ENCODE data around the gene TMEM150B. TPM values are rescaled to one million over a fixed set of nuclear protein-coding genes. Genes with fewer than 3 reads are reported as not detected.

Gene TMEM150B
- total RNA-seq, 5 donors from 2014 or later (not counting 1 experiment from before 2014, with no cell fraction given): 0.47 TPM; not detected in 4

GRCh38 chr19:55304980-55305379, 20.2 kb downstream of the TMEM150B start:
- Mint-ChIP-seq H3K27ac (no peak overlapping the region), H3K9me3 (no peaks in the 10 kb centered on the region), H3K27me3 (no peaks in the 10 kb centered on the region), H3K36me3 (no peaks in the 10 kb centered on the region), H3K4me1 (peaks cover 11 to 13% (median 11%) of the 10 kb centered on the region in 3 donors), H3K4me3 (no peak overlapping the region)
- 81% methylated on average over 9 of the region's 14 CpGs for WGBS (ENCODE audit: insufficient coverage)
- ATAC-seq (replicated peaks in 1 of 4): no peak
- no peaks in the 10 kb centered on the region for H3K36me3 ChIP-seq (ENCODE audit: control insufficient read depth in 2 of 2, extremely low read depth in 1 of 2, insufficient read depth in 1 of 2, low read length in 1 of 2)
- peaks cover 0 to 17% of the 10 kb centered on the region in 2 experiments for H3K4me1 ChIP-seq (ENCODE audit: control insufficient read depth in 1 of 2, extremely low read depth in 1 of 2, insufficient read depth in 2 of 2, low read length in 2 of 2)
- ChIA-PET CTCF (no interaction called here), POLR2A (no interaction called here)
- no peaks in the 10 kb centered on the region for H3K9me3 ChIP-seq
- no peak for DNase-seq
- no peak overlapping the region for H3K4me3 ChIP-seq (ENCODE audit: control insufficient read depth in 1 of 2, extremely low read depth in 1 of 2, low read length in 1 of 2)
- no peak overlapping the region for H3K27ac ChIP-seq (ENCODE audit: low read length)
- peaks cover 0 to 13% of the 10 kb centered on the region in 2 experiments for H3K27me3 ChIP-seq (replicated peaks in 1 of 2; ENCODE audit: control insufficient read depth in 2 of 2, extremely low read depth in 1 of 2, insufficient read depth in 2 of 2, low read length in 1 of 2)

DNA sequence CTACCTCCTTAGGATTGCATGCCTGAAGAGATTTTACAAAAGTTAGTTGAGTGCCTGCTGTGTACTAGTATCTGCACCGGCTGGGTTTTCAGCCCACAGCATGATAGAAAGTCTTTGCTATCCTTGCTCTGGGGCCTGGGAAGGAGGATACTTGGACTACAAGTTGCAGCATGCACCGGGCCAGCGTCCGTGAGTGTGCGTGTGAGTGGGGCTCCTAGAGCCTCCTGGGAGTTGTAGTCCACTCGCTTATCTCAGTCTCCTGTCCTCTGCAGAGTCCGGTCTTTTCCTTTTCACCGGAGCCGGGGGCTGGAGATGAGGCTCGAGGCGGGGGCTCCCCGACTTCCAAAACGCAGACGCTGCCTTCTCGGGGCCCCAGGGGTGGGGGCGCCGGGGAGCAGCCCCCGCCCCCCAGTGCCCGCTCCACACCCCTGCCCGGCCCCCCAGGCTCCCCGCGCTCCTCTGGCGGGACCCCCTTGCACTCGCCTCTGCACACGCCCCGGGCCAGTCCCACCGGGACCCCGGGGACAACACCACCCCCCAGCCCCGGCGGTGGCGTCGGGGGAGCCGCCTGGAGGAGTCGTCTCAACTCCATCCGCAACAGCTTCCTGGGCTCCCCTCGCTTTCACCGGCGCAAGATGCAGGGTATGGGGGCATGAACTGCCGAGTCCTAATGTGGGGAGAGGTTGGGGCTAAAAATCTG, 20.7 kb downstream of the TMEM150B start:
- CTCF ChIA-PET: no interaction called here
- H3K27me3 Mint-ChIP-seq: no peaks in the 10 kb centered on the region
- DNase-seq: peak in 1 of 35 experiments; percentile 31

GRCh38 chr19:55303477-55303876, 21.7 kb downstream of the TMEM150B start:
- H3K4me1 ChIP-seq (ENCODE audit: control insufficient read depth in 1 of 2, extremely low read depth in 1 of 2, insufficient read depth in 2 of 2, low read length in 2 of 2): peaks cover 0 to 17% of the 10 kb centered on the region in 2 experiments
- no peak for DNase-seq
- no peak overlapping the region for H3K27ac ChIP-seq (ENCODE audit: low read length)
- H3K36me3 ChIP-seq (ENCODE audit: control insufficient read depth in 2 of 2, extremely low read depth in 1 of 2, insufficient read depth in 1 of 2, low read length in 1 of 2): no peaks in the 10 kb centered on the region
- H3K27me3 ChIP-seq (replicated peaks in 1 of 2; ENCODE audit: control insufficient read depth in 2 of 2, extremely low read depth in 1 of 2, insufficient read depth in 2 of 2, low read length in 1 of 2): peaks cover 0 to 17% of the 10 kb centered on the region in 2 experiments
- no peak overlapping the region for H3K4me3 Mint-ChIP-seq
- H3K4me1 Mint-ChIP-seq: peaks cover 11 to 13% (median 11%) of the 10 kb centered on the region in 3 donors
- H3K27me3 Mint-ChIP-seq: no peaks in the 10 kb centered on the region
- 81% methylated on average over 3 of the region's 11 CpGs for WGBS (ENCODE audit: insufficient coverage)
- ChIA-PET CTCF (no interaction called here), POLR2A (no interaction called here)
- H3K4me3 ChIP-seq (ENCODE audit: control insufficient read depth in 1 of 2, extremely low read depth in 1 of 2, low read length in 1 of 2): no peak overlapping the region
- no peaks in the 10 kb centered on the region for H3K9me3 Mint-ChIP-seq
- ATAC-seq (replicated peaks in 1 of 4): no peak
- H3K27ac Mint-ChIP-seq: no peak overlapping the region
- no peaks in the 10 kb centered on the region for H3K9me3 ChIP-seq
- H3K36me3 Mint-ChIP-seq: no peaks in the 10 kb centered on the region

More for the DNA sequence above, 20.7 kb downstream of the TMEM150B start:
- H3K4me1 ChIP-seq (ENCODE audit: control insufficient read depth in 1 of 2, extremely low read depth in 1 of 2, insufficient read depth in 2 of 2, low read length in 2 of 2): peaks cover 0 to 17% of the 10 kb centered on the region in 2 experiments
- Mint-ChIP-seq H3K27ac (no peak overlapping the region), H3K4me1 (peaks cover 11 to 13% (median 11%) of the 10 kb centered on the region in 3 donors), H3K4me3 (no peak overlapping the region), H3K9me3 (no peaks in the 10 kb centered on the region), H3K36me3 (no peaks in the 10 kb centered on the region)
- H3K4me3 ChIP-seq (ENCODE audit: control insufficient read depth in 1 of 2, extremely low read depth in 1 of 2, low read length in 1 of 2): no peak overlapping the region
- peaks cover 0 to 17% of the 10 kb centered on the region in 2 experiments for H3K27me3 ChIP-seq (replicated peaks in 1 of 2; ENCODE audit: control insufficient read depth in 2 of 2, extremely low read depth in 1 of 2, insufficient read depth in 2 of 2, low read length in 1 of 2)
- H3K9me3 ChIP-seq: no peaks in the 10 kb centered on the region
- H3K36me3 ChIP-seq (ENCODE audit: control insufficient read depth in 2 of 2, extremely low read depth in 1 of 2, insufficient read depth in 1 of 2, low read length in 1 of 2): no peaks in the 10 kb centered on the region
- H3K27ac ChIP-seq (ENCODE audit: low read length): no peak overlapping the region
- 92% methylated on average over 29 of the region's 39 CpGs for WGBS (ENCODE audit: insufficient coverage)
- no peak for ATAC-seq (replicated peaks in 1 of 4)
- POLR2A ChIA-PET: no interaction called here

GRCh38 chr19:55302318-55302703, 22.8 kb downstream of the TMEM150B start:
- DNase-seq (no peak), ATAC-seq (replicated peaks in 1 of 4) (no peak)
- CTCF ChIA-PET: interaction anchor here (0.5 to 2.5 kb wide), 7 partner anchors 10 to 202 kb away, joined by 3 to 15 read pairs (median 5); partner anchors contain the start of genes ISOC2 (in 1 of the 2) and KMT5C (in 1 of the 2)
- Mint-ChIP-seq H3K9me3 (no peaks in the 10 kb centered on the region), H3K4me3 (peak overlapping the region; percentile 78 to 83 (median 81)), H3K27ac (peak overlapping the region; percentile 70 to 86), H3K4me1 (peaks cover 11 to 13% (median 11%) of the 10 kb centered on the region in 3 donors), H3K27me3 (no peaks in the 10 kb centered on the region), H3K36me3 (no peaks in the 10 kb centered on the region)
- H3K36me3 ChIP-seq (ENCODE audit: control insufficient read depth in 2 of 2, extremely low read depth in 1 of 2, insufficient read depth in 1 of 2, low read length in 1 of 2): no peaks in the 10 kb centered on the region
- H3K9me3 ChIP-seq: no peaks in the 10 kb centered on the region
- POLR2A ChIA-PET: interaction anchor here in 1 of 2 donors (0.5 kb wide), 1 partner anchor 43 kb away, joined by 3 read pairs; no protein-coding TSS in a partner anchor
- H3K27me3 ChIP-seq (replicated peaks in 1 of 2; ENCODE audit: control insufficient read depth in 2 of 2, extremely low read depth in 1 of 2, insufficient read depth in 2 of 2, low read length in 1 of 2): peaks cover 0 to 17% of the 10 kb centered on the region in 2 experiments
- peak overlapping the region; percentile 53 for H3K27ac ChIP-seq (ENCODE audit: low read length)
- WGBS (ENCODE audit: insufficient coverage): 56% methylated on average over 6 of the region's 12 CpGs
- peaks cover 0 to 17% of the 10 kb centered on the region in 2 experiments for H3K4me1 ChIP-seq (ENCODE audit: control insufficient read depth in 1 of 2, extremely low read depth in 1 of 2, insufficient read depth in 2 of 2, low read length in 2 of 2)
- H3K4me3 ChIP-seq (ENCODE audit: control insufficient read depth in 1 of 2, extremely low read depth in 1 of 2, low read length in 1 of 2): peak overlapping the region; percentile 50 to 67

DNA sequence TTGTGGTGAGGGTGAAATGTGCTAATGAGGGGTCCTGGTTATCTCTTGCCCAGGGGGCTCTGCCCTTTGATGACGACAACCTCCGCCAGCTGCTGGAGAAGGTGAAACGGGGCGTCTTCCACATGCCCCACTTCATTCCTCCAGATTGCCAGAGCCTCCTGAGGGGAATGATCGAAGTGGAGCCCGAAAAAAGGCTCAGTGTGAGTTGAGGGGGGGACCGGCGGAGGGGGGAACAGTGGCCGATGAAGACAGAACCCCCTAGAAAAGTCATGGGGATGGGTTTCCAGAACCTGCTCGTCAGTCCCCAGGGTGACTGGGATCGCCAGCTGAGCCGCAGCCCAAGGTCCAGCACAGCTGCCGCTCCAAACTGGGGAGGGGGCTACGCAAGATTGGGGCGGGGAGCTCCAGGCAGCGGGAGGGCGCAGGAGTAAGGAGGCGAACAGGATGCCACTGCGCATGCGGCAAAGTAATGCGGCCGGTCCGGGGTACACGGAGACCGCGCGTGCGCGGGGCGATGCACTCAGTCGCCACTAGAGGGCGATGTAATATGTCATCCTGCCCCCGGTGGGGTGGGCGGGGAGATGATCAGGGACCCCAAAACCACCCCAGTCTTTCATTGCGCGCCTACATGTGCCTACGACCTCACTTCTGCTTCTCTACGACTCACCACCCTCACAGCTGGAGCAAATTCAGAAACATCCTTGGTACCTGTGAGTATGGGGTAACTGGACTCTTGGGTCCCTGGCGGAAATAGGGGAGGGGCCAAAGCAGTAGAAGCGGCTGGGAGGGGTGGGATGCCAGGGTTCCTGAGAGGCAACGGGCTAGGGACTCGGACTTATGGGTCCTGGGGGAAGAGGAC, 23.5 kb downstream of the TMEM150B start:
- ATAC-seq (replicated peaks in 1 of 4): peak; percentile 87 to 91 (median 89)
- Histone ChIP-seq H3K27me3 (replicated peaks in 1 of 2; ENCODE audit: control insufficient read depth in 2 of 2, extremely low read depth in 1 of 2, insufficient read depth in 2 of 2, low read length in 1 of 2) (peaks cover 0 to 17% of the 10 kb centered on the region in 2 experiments), H3K4me1 (ENCODE audit: control insufficient read depth in 1 of 2, extremely low read depth in 1 of 2, insufficient read depth in 2 of 2, low read length in 2 of 2) (peaks cover 0 to 17% of the 10 kb centered on the region in 2 experiments), H3K36me3 (ENCODE audit: control insufficient read depth in 2 of 2, extremely low read depth in 1 of 2, insufficient read depth in 1 of 2, low read length in 1 of 2) (no peaks in the 10 kb centered on the region), H3K27ac (ENCODE audit: low read length) (peak overlapping the region; percentile 53), H3K4me3 (ENCODE audit: control insufficient read depth in 1 of 2, extremely low read depth in 1 of 2, low read length in 1 of 2) (peak overlapping the region; percentile 50 to 67), H3K9me3 (no peaks in the 10 kb centered on the region)
- Mint-ChIP-seq H3K27me3 (no peaks in the 10 kb centered on the region), H3K4me1 (peaks cover 11 to 13% (median 11%) of the 10 kb centered on the region in 3 donors), H3K4me3 (peak overlapping the region; percentile 78 to 83 (median 81)), H3K27ac (peak overlapping the region; percentile 70 to 86), H3K36me3 (no peaks in the 10 kb centered on the region), H3K9me3 (no peaks in the 10 kb centered on the region)
- ChIA-PET POLR2A (interaction anchor here in 1 of 2 donors (1.1 kb wide), 1 partner anchor 38 kb away, joined by 6 read pairs; the partner anchor contains the start of gene KMT5C), CTCF (interaction anchor here (0.5 to 2.5 kb wide), 8 partner anchors 10 to 202 kb away, joined by 3 to 15 read pairs (median 4); partner anchors contain the start of genes ISOC2 (in 1 of the 2) and KMT5C (in 1 of the 2))
- 3% methylated on average over 27 of the region's 42 CpGs for whole genome bisulfite sequencing (ENCODE audit: insufficient coverage)
- peak; percentile 74 to 97 (median 90) for DNase-seq
